GM12878 (cell line): ENCODE results near the gene ZNF334. TPM values are rescaled to one million over a fixed set of nuclear protein-coding genes. Genes with fewer than 3 reads are reported as not detected.

Source experiments
- ATAC-seq: fragments of 200-7000 bp; cut with Tn5 transposase; 3 replicates; pipeline ENCODE4 v1.9.1; 2020; ENCODE audit warnings: mild to moderate bottlenecking, moderate library complexity
- BruUV-seq: library from RNA; stranded (reverse); fragments of 400-500 nt; replicated peaks from 2 replicates; lab custom pipeline; 2021; lab: Mats Ljungman, UMichigan
- CTCF ChIA-PET: fragments of 300-600 bp; sonication (Branson Sonifier 250); formaldehyde crosslinking; extraction: SDS; loops from one replicate; lab custom pipeline; 2021; ENCODE audit warnings: inconsistent platforms; lab: Yijun Ruan, JAX
- POLR2A ChIA-PET: fragments of 350-600 bp; formaldehyde crosslinking; extraction: SDS; loops from one replicate; lab custom pipeline; 2021; ENCODE audit warnings: inconsistent platforms; lab: Charles Lee
- RAD21 ChIA-PET: fragments of 300-600 bp; sonication (Branson Sonifier 250); formaldehyde crosslinking; loops from one replicate; lab custom pipeline; 2023; ENCODE audit warnings: antibody characterized with exemption; ENCODE audit not compliant: unreplicated experiment; lab: Charles Lee
- SMC1A ChIA-PET: fragments of 300-600 bp; sonication (Branson Sonifier 250); formaldehyde crosslinking; loops from one replicate; lab custom pipeline; 2023; ENCODE audit not compliant: unreplicated experiment, uncharacterized antibody; lab: Charles Lee
- DNase-seq: peaks from one replicate; pipeline ENCODE4 v3.0.0-alpha.2; 2011; ENCODE audit warnings: low read depth, low spot score
- FAIRE-seq: peaks from 3 replicates; lab custom pipeline; 2011; peaks lifted over from hg19 to GRCh38; lab: Jason Lieb, UNC
- H2AFZ ChIP-seq: 2 replicates; pipeline ENCODE4 v1.6.0; 2011; ENCODE audit warnings: low read depth, low read length, control low read depth; ENCODE audit not compliant: control insufficient read depth
- H3K27ac ChIP-seq: 2 replicates; pipeline ENCODE4 v1.5.1; 2011; ENCODE audit warnings: control low read depth; ENCODE audit not compliant: control insufficient read depth, insufficient read depth
- H3K27me3 ChIP-seq, 2 experiments: replicated peaks in 1 of 2; 2 replicates each; pipeline versions ENCODE4 v1.6.0 to v1.6.1; 2011; ENCODE audit warnings: low read length in 1 of 2; ENCODE audit not compliant: control insufficient read depth in 2 of 2, insufficient read depth in 2 of 2
- H3K36me3 ChIP-seq, 2 experiments: 2 replicates each; pipeline ENCODE4 v1.5.1; 2011; ENCODE audit warnings: low read length in 1 of 2; ENCODE audit not compliant: control insufficient read depth in 2 of 2, insufficient read depth in 2 of 2
- H3K4me1 ChIP-seq: 2 replicates; pipeline ENCODE4 v1.6.1; 2011; ENCODE audit warnings: mild to moderate bottlenecking, low read length, moderate library complexity, mixed read lengths; ENCODE audit not compliant: control insufficient read depth, insufficient read depth
- H3K4me2 ChIP-seq: 2 replicates; pipeline ENCODE4 v1.6.0; 2011; ENCODE audit warnings: control low read depth; ENCODE audit not compliant: control insufficient read depth, insufficient read depth
- H3K4me3 ChIP-seq: fragments of 200-600 bp; sonication (generic); 2 replicates; pipeline ENCODE4 v1.5.1; 2016
- H3K79me2 ChIP-seq: 2 replicates; pipeline ENCODE4 v1.6.0; 2011; ENCODE audit warnings: low read length; ENCODE audit not compliant: control insufficient read depth, insufficient read depth
- H3K9ac ChIP-seq: 2 replicates; pipeline ENCODE4 v1.8.0; 2011; ENCODE audit warnings: low read length, control low read depth, mixed read lengths; ENCODE audit not compliant: control insufficient read depth, insufficient read depth
- H3K9me3 ChIP-seq: replicated peaks from 3 replicates; pipeline ENCODE4 v1.5.1; 2011; ENCODE audit warnings: mild to moderate bottlenecking, low read length; ENCODE audit not compliant: control insufficient read depth, insufficient read depth
- H4K20me1 ChIP-seq: 2 replicates; pipeline ENCODE4 v1.6.0; 2011; ENCODE audit not compliant: control insufficient read depth, insufficient read depth
- CREB1 ChIP-seq: IDR thresholded peaks from 2 replicates; pipeline ENCODE4 v1.6.1; 2012; ENCODE audit warnings: low read depth, mild to moderate bottlenecking, inconsistent platforms
- CREM ChIP-seq: IDR thresholded peaks from 2 replicates; pipeline ENCODE4 v1.6.1; 2014; ENCODE audit warnings: antibody characterized with exemption, low read depth
- DPF2 ChIP-seq: fragments of 450-650 bp; IDR thresholded peaks from 2 replicates; pipeline ENCODE4 v1.6.1; 2017; ENCODE audit warnings: mild to moderate bottlenecking
- ESRRA ChIP-seq: IDR thresholded peaks from 2 replicates; pipeline ENCODE4 v1.6.1; 2012; ENCODE audit warnings: mild to moderate bottlenecking, low read length, improper control_type of control experiment
- KLF5 ChIP-seq: fragments of 450-650 bp; IDR thresholded peaks from 2 replicates; pipeline ENCODE4 v1.6.1; 2014; ENCODE audit warnings: mild to moderate bottlenecking; ENCODE audit not compliant: partially characterized antibody
- PAX5 ChIP-seq: IDR thresholded peaks from 2 replicates; pipeline ENCODE4 v1.6.1; 2011; ENCODE audit warnings: low read depth, low read length, borderline replicate concordance
- RELA ChIP-seq: fragments of 450-650 bp; IDR thresholded peaks from 2 replicates; pipeline ENCODE4 v1.8.0; 2014; ENCODE audit warnings: borderline replicate concordance; ENCODE audit not compliant: partially characterized antibody
- RFX5 ChIP-seq: IDR thresholded peaks from 2 replicates; pipeline ENCODE4 v1.6.1; 2011; ENCODE audit warnings: low read depth, low read length, improper control_type of control experiment
- SPI1 ChIP-seq: IDR thresholded peaks from 2 replicates; pipeline ENCODE4 v1.6.1; 2011; ENCODE audit warnings: low read depth, mild to moderate bottlenecking, low read length, moderate library complexity, borderline replicate concordance; ENCODE audit not compliant: insufficient read depth
- TARDBP ChIP-seq: IDR thresholded peaks from 2 replicates; pipeline ENCODE4 v1.6.1; 2016; ENCODE audit warnings: borderline replicate concordance
- USF2 ChIP-seq: IDR thresholded peaks from 2 replicates; pipeline ENCODE4 v1.6.1; 2011; ENCODE audit warnings: low read depth, low read length, improper control_type of control experiment, borderline replicate concordance
- ZBTB4 ChIP-seq: fragments of 450-650 bp; formaldehyde crosslinking; IDR thresholded peaks from 2 replicates; pipeline ENCODE4 v1.4.0; 2022; ENCODE audit warnings: mild to moderate bottlenecking, moderate library complexity
- WGBS: methylation state at CpG from one replicate; pipeline ENCODE4 v1.1.6; 2016; ENCODE audit warnings: low lambda C conversion rate; ENCODE audit not compliant: insufficient replicate concordance, insufficient coverage; ENCODE audit errors: missing lambda C conversion rate; 5-methylcytosine and 5-hydroxymethylcytosine counted together
- in situ Hi-C: fragments of 300-500 bp; cut with MboI; formaldehyde crosslinking; loops from 9 replicates; pipeline ENCODE4 v1.14.3; 2018; ENCODE audit warnings: mixed read lengths
- intact Hi-C: fragments of 100-400 bp; cut with micrococcal nuclease; formaldehyde crosslinking; loops from one replicate; pipeline ENCODE4 v1.14.2; 2022; ENCODE audit not compliant: unreplicated experiment
- polyA plus RNA-seq, 11 experiments: library from polyadenylated mRNA; depleted of rRNA in 4 of 11; unstranded in 6 of 11; stranded (reverse) in 5 of 11; fragments of >200 nt; fragmentation: Nextera tagmentation in 4 of 11; fragmentation: Illumina TruSeq in 1 of 11; extraction: Ambion mirVana in 4 of 11; extraction: Trizol in 1 of 11; gene quantifications; 1 replicate in 1 of 11; 2 replicates in 10 of 11; pipeline versions ENCODE4 v1.2.1 to v1.2.3, GENCODE V29; 2011 to 2016; ENCODE audit warnings: inconsistent platforms in 2 of 11, missing spikeins in 2 of 11, low read depth in 1 of 11
- total RNA-seq, 4 experiments: library from RNA; depleted of rRNA in 3 of 4; stranded (reverse); fragments of >200 nt in 3 of 4; fragmentation: Illumina TruSeq in 1 of 4; extraction: Trizol in 1 of 4; gene quantifications; 2 replicates each; pipeline versions ENCODE4 v1.2.1 to v1.2.3, GENCODE V29; 2013 to 2021
- TF ChIP-seq, protein P1 (sequence below): IDR thresholded peaks from 2 replicates; pipeline ENCODE4 v1.6.1; 2011; ENCODE audit warnings: low read depth, mild to moderate bottlenecking, low read length, moderate library complexity, borderline replicate concordance; ENCODE audit errors: extremely low read depth
- TF ChIP-seq, protein P2 (sequence below): IDR thresholded peaks from 2 replicates; pipeline ENCODE4 v1.6.1; 2012; ENCODE audit warnings: low read depth, low read length, improper control_type of control experiment
- TF ChIP-seq, protein P3 (sequence below): fragments of 450-650 bp; IDR thresholded peaks from 2 replicates; pipeline ENCODE4 v1.6.1; 2017; ENCODE audit warnings: borderline replicate concordance

The ZNF334 gene
- total and polyA plus RNA-seq, 10 of the 15 experiments (the other 5 are each of a cell fraction or from before 2014, with no cell fraction given): 0.08 to 2.0 (median 1.2) TPM

DNA sequence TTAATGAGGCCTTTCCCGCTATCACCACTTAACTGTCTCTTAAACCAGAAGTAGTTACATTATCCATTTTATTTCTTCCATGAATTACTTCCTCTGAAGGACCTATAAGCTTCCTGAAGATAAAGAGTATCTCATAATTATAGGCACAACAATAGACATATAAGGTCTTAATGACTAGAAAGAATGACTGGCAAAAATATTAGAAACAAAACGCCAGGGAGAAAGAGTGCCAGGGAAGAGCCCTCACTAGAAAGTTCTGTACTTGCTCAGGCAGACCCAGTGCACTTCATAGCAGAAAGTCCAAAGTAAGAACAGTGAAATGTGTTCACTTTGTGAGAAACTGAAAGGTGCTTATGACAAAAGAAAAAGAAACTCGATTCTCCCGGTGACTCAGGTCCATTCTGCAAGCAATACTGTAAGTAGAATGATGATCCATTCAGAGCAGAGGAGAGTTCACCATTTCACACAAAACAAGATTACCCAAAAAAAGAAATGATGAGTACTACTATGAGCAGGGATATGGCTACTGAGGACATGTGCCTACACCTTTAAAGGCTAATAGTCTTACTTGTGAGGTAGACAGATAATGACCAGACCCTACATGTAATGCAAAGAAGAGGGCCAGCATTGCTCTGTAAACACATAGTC is 5.5 kb downstream of the ZNF334 start (continued):
- TF ChIP-seq, protein P1, sequence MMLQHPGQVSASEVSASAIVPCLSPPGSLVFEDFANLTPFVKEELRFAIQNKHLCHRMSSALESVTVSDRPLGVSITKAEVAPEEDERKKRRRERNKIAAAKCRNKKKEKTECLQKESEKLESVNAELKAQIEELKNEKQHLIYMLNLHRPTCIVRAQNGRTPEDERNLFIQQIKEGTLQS: no peak
- TF ChIP-seq PAX5 (no peak), CREM (no peak), ESRRA (no peak), TARDBP (no peak)
- TF ChIP-seq, protein P2, sequence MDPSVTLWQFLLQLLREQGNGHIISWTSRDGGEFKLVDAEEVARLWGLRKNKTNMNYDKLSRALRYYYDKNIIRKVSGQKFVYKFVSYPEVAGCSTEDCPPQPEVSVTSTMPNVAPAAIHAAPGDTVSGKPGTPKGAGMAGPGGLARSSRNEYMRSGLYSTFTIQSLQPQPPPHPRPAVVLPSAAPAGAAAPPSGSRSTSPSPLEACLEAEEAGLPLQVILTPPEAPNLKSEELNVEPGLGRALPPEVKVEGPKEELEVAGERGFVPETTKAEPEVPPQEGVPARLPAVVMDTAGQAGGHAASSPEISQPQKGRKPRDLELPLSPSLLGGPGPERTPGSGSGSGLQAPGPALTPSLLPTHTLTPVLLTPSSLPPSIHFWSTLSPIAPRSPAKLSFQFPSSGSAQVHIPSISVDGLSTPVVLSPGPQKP: no peak

- CTCF ChIA-PET: interaction anchor here (0.6 kb wide), 1 partner anchor 40 kb away, joined by 3 read pairs; no protein-coding TSS in a partner anchor
- no peak for TF ChIP-seq SPI1
- TF ChIP-seq KLF5: no peak
- TF ChIP-seq USF2: no peak
- TF ChIP-seq, protein P3, sequence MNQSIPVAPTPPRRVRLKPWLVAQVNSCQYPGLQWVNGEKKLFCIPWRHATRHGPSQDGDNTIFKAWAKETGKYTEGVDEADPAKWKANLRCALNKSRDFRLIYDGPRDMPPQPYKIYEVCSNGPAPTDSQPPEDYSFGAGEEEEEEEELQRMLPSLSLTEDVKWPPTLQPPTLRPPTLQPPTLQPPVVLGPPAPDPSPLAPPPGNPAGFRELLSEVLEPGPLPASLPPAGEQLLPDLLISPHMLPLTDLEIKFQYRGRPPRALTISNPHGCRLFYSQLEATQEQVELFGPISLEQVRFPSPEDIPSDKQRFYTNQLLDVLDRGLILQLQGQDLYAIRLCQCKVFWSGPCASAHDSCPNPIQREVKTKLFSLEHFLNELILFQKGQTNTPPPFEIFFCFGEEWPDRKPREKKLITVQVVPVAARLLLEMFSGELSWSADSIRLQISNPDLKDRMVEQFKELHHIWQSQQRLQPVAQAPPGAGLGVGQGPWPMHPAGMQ: no peak
- TF ChIP-seq RFX5: no peak
- TF ChIP-seq DPF2: no peak
- no peak for TF ChIP-seq RELA
- TF ChIP-seq CREB1: no peak
- no peak for TF ChIP-seq ZBTB4 (CRISPR knock-in tag)
These were observed 7.9 kb downstream of the ZNF334 start for GRCh38 chr20:46505506-46505905.

More at GRCh38 chr20:46505506-46505905, 7.9 kb downstream of the ZNF334 start:
- no peaks in the 10 kb centered on the region for H3K4me1 ChIP-seq
- H3K9me3 ChIP-seq: peaks cover 11% of the 10 kb centered on the region
- no peak overlapping the region for H3K4me2 ChIP-seq
- no peaks in the 10 kb centered on the region; a peak in 1 of 4 replicates for H3K27me3 ChIP-seq
- no peak overlapping the region for H3K4me3 ChIP-seq
- no peak overlapping the region for H3K27ac ChIP-seq
- in situ Hi-C loops (no loop called here), intact Hi-C loops (no loop called here)
- no TSS peak for BruUV-seq
- H4K20me1 ChIP-seq: no peaks in the 10 kb centered on the region
- FAIRE-seq: no peak
- no peak overlapping the region for H2AFZ ChIP-seq
- ATAC-seq: no peak
- ChIA-PET RAD21 (interaction anchor here (1.1 kb wide), 1 partner anchor 10 kb away, joined by 3 read pairs; no protein-coding TSS in a partner anchor), POLR2A (no interaction called here), SMC1A (no interaction called here)
- no peak overlapping the region for H3K9ac ChIP-seq
- no peaks in the 10 kb centered on the region for H3K79me2 ChIP-seq
- WGBS: 0% methylated on average over 3 of the region's 3 CpGs
- H3K36me3 ChIP-seq: no peaks in the 10 kb centered on the region
- DNase-seq: no peak
